ENCODE results near the gene PIK3R6.

GRCh38 chr17:8896641-8897635 lies 29.5 kb upstream of the PIK3R6 start:
- no peak for TF ChIP-seq ZUFSP (CRISPR knock-in tag; IDR thresholded peaks at IDR 0.05; ENCODE audit: borderline replicate concordance)
- no peak for TF ChIP-seq DZIP1 (CRISPR knock-in tag; IDR thresholded peaks at IDR 0.05)
- no peak for TF ChIP-seq MED1 (CRISPR knock-in tag; IDR thresholded peaks at IDR 0.05)
- no peak for TF ChIP-seq ESRRA (CRISPR knock-in tag; IDR thresholded peaks at IDR 0.05; ENCODE audit: low read depth)
- TF ChIP-seq ZNF619 (CRISPR knock-in tag; IDR thresholded peaks at IDR 0.05): no peak
- TF ChIP-seq ZNF710 (CRISPR knock-in tag; IDR thresholded peaks at IDR 0.05; ENCODE audit: borderline replicate concordance): no peak
- no peak for TF ChIP-seq MAX (IDR thresholded peaks at IDR 0.05)
- TF ChIP-seq CTCF (CRISPR knock-in tag; IDR thresholded peaks at IDR 0.05): no peak

Measured in HepG2 (cell line).